NOMO-1 treated with dmso at 0.1 percent for 144 hours (cell line): Measurements from ENCODE around the gene FANCI.
"Not testable (repeated sequence)": the region's sequence is repeated elsewhere in the genome, so short reads cannot be mapped to it uniquely, and the experiment has no call there.

Source experiments
- DNase-seq: peaks from one replicate; lab custom pipeline; 2025; ENCODE audit not compliant: unreplicated experiment; lab: John Stamatoyannopoulos, UW

FANCI gene

GRCh38 chr15:89221543-89221942 is 22.2 kb upstream of the FANCI start, which contains the start of gene RLBP1:
TSS of gene RLBP1 (minus strand) at chr15:89221579. CDS start at chr15:89218975, 2,604 bp downstream.
- DNase-seq: no peak

- no peak for DNase-seq
Measured at GRCh38 chr15:89225588-89225987, 18.2 kb upstream of the FANCI start.

GRCh38 chr15:89226359-89227221 is 17.2 kb upstream of the FANCI start:
- DNase-seq: no peak

- DNase-seq: no peak
Measured at GRCh38 chr15:89227425-89227824, 16.4 kb upstream of the FANCI start.

GRCh38 chr15:89230277-89230676 is 13.5 kb upstream of the FANCI start:
- no peak for DNase-seq

- DNase-seq: no peak
Measured at GRCh38 chr15:89231832-89232231, 11.9 kb upstream of the FANCI start.

- not testable (repeated sequence) for DNase-seq
Measured at GRCh38 chr15:89239883-89240810, 3.6 kb upstream of the FANCI start.

- no peak for DNase-seq
Measured at GRCh38 chr15:89243046-89243690, 611 bp upstream of the FANCI start.

- no peak for DNase-seq
Measured at GRCh38 chr15:89244574-89244903, 760 bp downstream of the FANCI start.

- no peak for DNase-seq
Measured at GRCh38 chr15:89247446-89247845, 3.7 kb downstream of the FANCI start.

GRCh38 chr15:89248584-89248983 is 4.8 kb downstream of the FANCI start:
- no peak for DNase-seq

- not testable (repeated sequence) for DNase-seq
Measured at GRCh38 chr15:89250142-89250541, 6.4 kb downstream of the FANCI start.

- not testable (repeated sequence) for DNase-seq
Measured at GRCh38 chr15:89277281-89277680, 33.5 kb downstream of the FANCI start.

- DNase-seq: no peak
Measured at GRCh38 chr15:89278307-89278706, 34.5 kb downstream of the FANCI start.

GRCh38 chr15:89282631-89283030 is 38.9 kb downstream of the FANCI start:
- DNase-seq: no peak

- DNase-seq: no peak
Measured at GRCh38 chr15:89283201-89283600, 39.4 kb downstream of the FANCI start.

GRCh38 chr15:89291934-89292438 is 48.2 kb downstream of the FANCI start:
- DNase-seq: no peak

- no peak for DNase-seq
Measured at GRCh38 chr15:89293012-89293411, 49.2 kb downstream of the FANCI start.

- DNase-seq: no peak
Measured at GRCh38 chr15:89299896-89300295, 56.1 kb downstream of the FANCI start.

- no peak for DNase-seq
Measured at GRCh38 chr15:89301304-89302089, 57.7 kb downstream of the FANCI start.
